Muscle layer of colon (tissue), 2 donors: ENCODE results near the gene UGGT1.

ENCODE experiments used
- H3K27ac ChIP-seq: one replicate; pipeline ENCODE4 v1.7.0; 2013; ENCODE audit warnings: low read depth, mild to moderate bottlenecking, low read length, moderate library complexity
- H3K27me3 ChIP-seq, 2 donors: one replicate each; pipeline ENCODE4 v1.7.0; 2013; ENCODE audit warnings: low read length in 2 of 2, mild to moderate bottlenecking in 2 of 2; ENCODE audit not compliant: insufficient read depth in 2 of 2, control insufficient read depth in 1 of 2
- H3K36me3 ChIP-seq: one replicate; pipeline ENCODE4 v1.7.0; 2013; ENCODE audit warnings: mild to moderate bottlenecking, low read length; ENCODE audit not compliant: insufficient read depth
- H3K4me1 ChIP-seq: one replicate; pipeline ENCODE4 v1.7.0; 2013; ENCODE audit warnings: mild to moderate bottlenecking, low read length; ENCODE audit not compliant: insufficient read depth
- H3K4me3 ChIP-seq, 2 donors: one replicate each; pipeline ENCODE4 v1.7.0; 2013; ENCODE audit warnings: low read length in 2 of 2, low read depth in 1 of 2, mild to moderate bottlenecking in 1 of 2, moderate library complexity in 1 of 2
- H3K9ac ChIP-seq: one replicate; pipeline ENCODE4 v1.7.0; 2013; ENCODE audit warnings: low read length
- H3K9me3 ChIP-seq: one replicate; pipeline ENCODE4 v1.7.0; 2013; ENCODE audit warnings: mild to moderate bottlenecking, low read length
- donor health status: abdominal sarcoma.
- donor health status: Adenocarcinoma of cecum.

UGGT1 gene

GRCh38 chr2:128227862-128228261 is 136.9 kb downstream of the UGGT1 start:
- no peaks in the 10 kb centered on the region for H3K36me3 ChIP-seq
- no peaks in the 10 kb centered on the region for H3K27me3 ChIP-seq
- no peaks in the 10 kb centered on the region for H3K9me3 ChIP-seq
- H3K9ac ChIP-seq: no peak overlapping the region
- H3K4me1 ChIP-seq: no peaks in the 10 kb centered on the region
- no peak overlapping the region for H3K4me3 ChIP-seq
- no peak overlapping the region for H3K27ac ChIP-seq

GRCh38 chr2:128228894-128229293 is 137.9 kb downstream of the UGGT1 start:
- Histone ChIP-seq H3K27me3 (no peaks in the 10 kb centered on the region), H3K36me3 (no peaks in the 10 kb centered on the region), H3K9me3 (no peaks in the 10 kb centered on the region), H3K4me3 (no peak overlapping the region), H3K27ac (no peak overlapping the region), H3K9ac (no peak overlapping the region), H3K4me1 (peaks cover 3% of the 10 kb centered on the region)

- no peaks in the 10 kb centered on the region for H3K9me3 ChIP-seq
- peak overlapping the region; percentile 66 for H3K27ac ChIP-seq
- no peaks in the 10 kb centered on the region for H3K36me3 ChIP-seq
- H3K27me3 ChIP-seq: no peaks in the 10 kb centered on the region
- peaks cover 19% of the 10 kb centered on the region for H3K4me1 ChIP-seq
- peak overlapping the region; percentile 49 for H3K9ac ChIP-seq
- peak overlapping the region; percentile 59 to 74 for H3K4me3 ChIP-seq
Observed at GRCh38 chr2:128232965-128233789, 142.2 kb downstream of the UGGT1 start.

GRCh38 chr2:128233790-128234395 is 142.9 kb downstream of the UGGT1 start:
- peak overlapping the region; percentile 66 for H3K27ac ChIP-seq
- no peak overlapping the region for H3K9ac ChIP-seq
- H3K36me3 ChIP-seq: no peaks in the 10 kb centered on the region
- H3K27me3 ChIP-seq: no peaks in the 10 kb centered on the region
- no peaks in the 10 kb centered on the region for H3K9me3 ChIP-seq
- H3K4me3 ChIP-seq: peak overlapping the region; percentile 59 to 74
- peaks cover 19% of the 10 kb centered on the region for H3K4me1 ChIP-seq

GRCh38 chr2:128234613-128235012 is 143.6 kb downstream of the UGGT1 start:
- Histone ChIP-seq H3K4me1 (peaks cover 19% of the 10 kb centered on the region), H3K27ac (no peak overlapping the region), H3K9ac (no peak overlapping the region), H3K27me3 (no peaks in the 10 kb centered on the region), H3K36me3 (no peaks in the 10 kb centered on the region), H3K9me3 (no peaks in the 10 kb centered on the region), H3K4me3 (no peak overlapping the region)

GRCh38 chr2:128235581-128235980 is 144.6 kb downstream of the UGGT1 start:
- Histone ChIP-seq H3K4me3 (no peak overlapping the region), H3K4me1 (peaks cover 19% of the 10 kb centered on the region), H3K36me3 (no peaks in the 10 kb centered on the region), H3K27me3 (no peaks in the 10 kb centered on the region), H3K27ac (no peak overlapping the region), H3K9me3 (no peaks in the 10 kb centered on the region), H3K9ac (no peak overlapping the region)

- H3K36me3 ChIP-seq: no peaks in the 10 kb centered on the region
- peaks cover 19% of the 10 kb centered on the region for H3K4me1 ChIP-seq
- H3K27me3 ChIP-seq: no peaks in the 10 kb centered on the region
- no peaks in the 10 kb centered on the region for H3K9me3 ChIP-seq
- peak overlapping the region; percentile 55 for H3K27ac ChIP-seq
- no peak overlapping the region for H3K9ac ChIP-seq
- no peak overlapping the region for H3K4me3 ChIP-seq
Observed at GRCh38 chr2:128236491-128237035, 145.6 kb downstream of the UGGT1 start.

GRCh38 chr2:128237081-128237534 is 146.1 kb downstream of the UGGT1 start:
- Histone ChIP-seq H3K27ac (peak overlapping the region; percentile 55), H3K4me1 (peaks cover 19% of the 10 kb centered on the region), H3K36me3 (no peaks in the 10 kb centered on the region), H3K27me3 (no peaks in the 10 kb centered on the region), H3K4me3 (no peak overlapping the region), H3K9me3 (no peaks in the 10 kb centered on the region), H3K9ac (no peak overlapping the region)

GRCh38 chr2:128237911-128238697 is 147.1 kb downstream of the UGGT1 start:
- no peak overlapping the region for H3K27ac ChIP-seq

GRCh38 chr2:128241896-128242295 is 150.9 kb downstream of the UGGT1 start:
- no peak overlapping the region for H3K9ac ChIP-seq
- H3K27me3 ChIP-seq: no peaks in the 10 kb centered on the region
- no peak overlapping the region for H3K4me3 ChIP-seq
- H3K4me1 ChIP-seq: peaks cover 7% of the 10 kb centered on the region
- no peak overlapping the region for H3K27ac ChIP-seq
- no peaks in the 10 kb centered on the region for H3K36me3 ChIP-seq
- no peaks in the 10 kb centered on the region for H3K9me3 ChIP-seq

More at GRCh38 chr2:128237911-128238697, 147.1 kb downstream of the UGGT1 start:
- Histone ChIP-seq H3K9ac (no peak overlapping the region), H3K27me3 (no peaks in the 10 kb centered on the region), H3K36me3 (no peaks in the 10 kb centered on the region), H3K4me1 (peaks cover 19% of the 10 kb centered on the region), H3K9me3 (no peaks in the 10 kb centered on the region), H3K4me3 (no peak overlapping the region)
